GM12865 (cell line): Measurements from ENCODE around the gene PRELID1.
A peak's percentile ranks its signal among the peaks of the same experiment; 100 is the strongest.
"Not testable (repeated sequence)": the region's sequence is repeated elsewhere in the genome, so short reads cannot be mapped to it uniquely, and the experiment has no call there.

ENCODE experiments used
- DNase-seq: peaks from one replicate; pipeline ENCODE4 v3.0.0; 2010; ENCODE audit warnings: low read depth
- H3K4me3 ChIP-seq: 2 replicates; pipeline ENCODE4 v1.5.1; 2011; ENCODE audit warnings: mild to moderate bottlenecking, low read depth, low read length, control low read depth
- TF ChIP-seq, protein P1 (sequence below): IDR thresholded peaks from 2 replicates; pipeline ENCODE4 v1.5.1; 2011; ENCODE audit warnings: low read length, control low read depth, low read depth, inconsistent platforms; ENCODE audit not compliant: insufficient read depth; ENCODE audit errors: missing control alignments

Gene PRELID1

DNA sequence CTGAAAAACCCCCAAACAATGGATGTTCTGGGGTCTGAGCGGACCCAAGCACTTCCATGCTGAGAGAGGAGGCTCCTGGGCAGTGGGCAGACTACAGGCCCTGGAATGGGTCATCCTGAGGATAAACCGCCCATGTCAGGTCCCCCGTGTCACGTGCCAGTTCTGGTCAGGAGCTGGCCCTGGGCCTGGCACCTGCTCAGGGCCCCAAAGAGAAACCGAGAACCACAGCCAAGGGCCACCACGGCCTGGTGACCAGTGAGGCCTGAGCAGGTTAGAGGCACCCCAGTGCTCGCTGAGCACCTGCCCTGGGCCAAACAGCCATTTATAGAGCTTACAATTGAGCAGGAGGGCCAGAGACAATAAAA, 32.1 kb downstream of the PRELID1 start:
- no peak overlapping the region for H3K4me3 ChIP-seq
- DNase-seq, result no peak
- TF ChIP-seq, protein P1, sequence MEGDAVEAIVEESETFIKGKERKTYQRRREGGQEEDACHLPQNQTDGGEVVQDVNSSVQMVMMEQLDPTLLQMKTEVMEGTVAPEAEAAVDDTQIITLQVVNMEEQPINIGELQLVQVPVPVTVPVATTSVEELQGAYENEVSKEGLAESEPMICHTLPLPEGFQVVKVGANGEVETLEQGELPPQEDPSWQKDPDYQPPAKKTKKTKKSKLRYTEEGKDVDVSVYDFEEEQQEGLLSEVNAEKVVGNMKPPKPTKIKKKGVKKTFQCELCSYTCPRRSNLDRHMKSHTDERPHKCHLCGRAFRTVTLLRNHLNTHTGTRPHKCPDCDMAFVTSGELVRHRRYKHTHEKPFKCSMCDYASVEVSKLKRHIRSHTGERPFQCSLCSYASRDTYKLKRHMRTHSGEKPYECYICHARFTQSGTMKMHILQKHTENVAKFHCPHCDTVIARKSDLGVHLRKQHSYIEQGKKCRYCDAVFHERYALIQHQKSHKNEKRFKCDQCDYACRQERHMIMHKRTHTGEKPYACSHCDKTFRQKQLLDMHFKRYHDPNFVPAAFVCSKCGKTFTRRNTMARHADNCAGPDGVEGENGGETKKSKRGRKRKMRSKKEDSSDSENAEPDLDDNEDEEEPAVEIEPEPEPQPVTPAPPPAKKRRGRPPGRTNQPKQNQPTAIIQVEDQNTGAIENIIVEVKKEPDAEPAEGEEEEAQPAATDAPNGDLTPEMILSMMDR, result no peak

DNA sequence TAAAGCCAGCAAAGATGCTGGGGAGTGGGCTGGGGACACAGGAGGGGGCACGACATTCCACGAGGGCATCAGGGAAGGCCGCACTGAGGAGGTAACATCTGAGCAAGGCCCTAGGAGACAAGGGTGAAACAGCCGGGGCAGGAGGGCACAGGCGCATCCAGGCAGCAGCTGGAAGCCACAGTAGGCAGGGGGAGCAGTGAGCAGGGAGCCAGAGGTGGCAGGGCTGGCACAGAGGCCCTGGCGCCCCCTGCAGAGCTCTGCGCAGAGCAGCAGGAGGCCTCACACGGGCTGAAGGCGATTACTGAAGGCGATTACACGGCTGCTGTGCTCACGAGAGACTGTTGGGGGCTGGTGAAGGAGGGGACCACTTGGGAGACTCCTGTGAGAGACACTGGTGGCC, 32.5 kb downstream of the PRELID1 start:
- DNase-seq, result no peak
- H3K4me3 ChIP-seq, result no peak overlapping the region
- TF ChIP-seq, protein P1, result peak; percentile 28

DNA sequence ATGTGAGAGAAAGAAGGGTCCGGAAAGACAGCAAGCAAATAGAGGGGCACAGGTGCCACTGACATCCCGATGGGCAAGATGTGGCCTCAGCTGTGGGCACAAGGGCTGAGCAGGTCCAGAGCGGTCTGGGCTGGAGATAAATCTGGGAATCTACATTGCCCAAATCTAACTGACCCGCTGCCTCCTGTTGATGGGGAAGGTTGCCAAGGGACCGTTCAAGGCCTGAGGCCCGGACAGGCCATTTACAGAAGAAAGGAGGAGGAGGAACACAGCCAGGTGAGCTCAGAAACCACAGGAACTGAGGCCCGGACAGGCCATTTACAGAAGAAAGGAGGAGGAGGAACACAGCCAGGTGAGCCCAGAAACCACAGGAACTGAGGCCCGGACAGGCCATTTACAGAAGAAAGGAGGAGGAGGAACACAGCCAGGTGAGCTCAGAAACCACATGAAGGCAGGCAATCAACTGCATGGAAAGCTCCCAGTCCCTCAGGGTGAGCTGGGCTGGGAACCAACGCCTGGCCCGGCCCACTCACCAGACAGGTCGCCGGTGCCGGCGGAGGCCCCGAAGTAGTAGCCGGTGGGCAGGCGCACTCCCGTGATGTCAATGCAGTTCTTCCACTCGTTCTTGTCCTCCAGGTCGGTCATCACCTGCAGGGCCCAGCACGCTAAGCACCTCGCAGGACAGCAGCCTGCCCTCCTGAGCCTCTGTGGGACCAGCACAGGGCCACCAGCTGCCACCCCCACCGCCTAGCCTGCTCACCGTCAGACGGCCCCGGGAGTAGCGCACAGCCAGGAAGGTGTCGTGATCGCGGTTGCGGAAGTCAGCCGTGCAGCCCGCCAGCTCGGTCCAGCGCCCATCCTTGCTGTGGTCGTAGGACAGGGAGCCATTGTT, 33.2 kb downstream of the PRELID1 start:
- DNase-seq, result no peak
- TF ChIP-seq, protein P1, result no peak
- no peak overlapping the region for H3K4me3 ChIP-seq

DNA sequence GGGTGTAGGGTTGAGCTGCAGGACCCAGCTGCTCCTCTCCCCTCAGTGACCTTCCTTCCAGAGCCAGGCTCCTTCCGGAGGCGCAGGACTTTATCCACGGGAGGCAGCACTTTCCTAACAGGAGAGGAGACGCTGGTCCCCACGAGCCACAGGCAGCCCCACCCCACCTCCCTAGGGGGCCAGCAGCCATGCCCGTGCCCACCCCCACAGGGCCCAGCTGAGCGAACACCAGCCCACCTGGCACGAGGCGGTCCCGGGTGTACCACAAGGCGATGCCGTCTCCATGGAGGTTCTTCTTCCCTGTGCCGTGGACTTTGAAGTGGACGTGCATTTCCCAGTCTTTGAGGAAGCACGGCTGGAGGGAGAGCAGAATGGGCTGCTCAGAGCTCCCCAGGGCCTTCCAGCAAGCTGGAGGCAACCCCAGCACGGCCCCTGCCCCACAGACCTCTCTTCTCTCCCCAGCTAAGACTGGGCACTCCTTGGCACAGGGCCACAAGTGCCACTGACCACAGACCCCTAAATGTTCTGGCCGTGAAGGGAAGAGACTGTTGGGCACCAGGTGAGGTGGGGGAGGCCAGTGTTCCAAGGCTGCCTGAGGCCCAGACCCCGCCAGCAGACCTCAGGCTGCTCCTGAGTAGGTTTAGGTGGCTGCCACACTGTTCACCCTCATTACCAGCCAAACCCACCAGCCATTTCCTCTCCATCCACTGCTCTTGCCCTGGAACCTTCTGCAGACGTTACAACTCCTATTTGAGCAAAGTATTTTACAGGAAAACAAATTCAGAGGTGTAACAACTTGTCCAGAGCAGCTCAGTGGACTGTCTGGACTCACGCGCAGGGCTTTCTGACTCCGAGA, 34.9 kb downstream of the PRELID1 start:
- H3K4me3 ChIP-seq, result no peak overlapping the region
- no peak for DNase-seq
- TF ChIP-seq, protein P1, result no peak

DNA sequence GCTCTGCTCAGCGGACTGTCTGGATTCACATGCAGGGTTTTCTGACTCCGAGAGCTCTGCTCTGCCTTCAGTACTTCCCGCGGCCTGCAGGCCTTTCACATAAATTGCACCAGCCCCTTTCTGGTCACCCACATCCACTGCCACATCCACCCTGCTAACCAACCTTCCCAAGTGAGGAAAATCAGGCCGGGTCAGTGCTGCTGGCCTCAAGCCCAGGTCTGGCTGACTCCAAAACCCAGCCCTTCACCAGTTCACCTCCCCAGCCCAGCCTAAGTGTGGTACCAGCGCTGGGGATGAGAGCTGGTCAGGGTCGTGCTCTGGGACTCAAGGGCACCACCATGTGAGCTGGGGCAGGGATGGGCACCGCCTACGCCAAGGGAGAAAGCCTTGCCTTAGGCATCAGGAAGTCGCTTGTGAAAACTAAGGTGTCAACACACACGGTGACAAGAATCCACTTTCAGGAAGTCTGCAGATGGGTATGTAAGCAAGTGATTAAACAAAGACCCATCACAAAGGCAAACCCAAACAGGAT, 35.6 kb downstream of the PRELID1 start:
- TF ChIP-seq, protein P1, result no peak
- no peak overlapping the region for H3K4me3 ChIP-seq
- DNase-seq, result no peak

DNA sequence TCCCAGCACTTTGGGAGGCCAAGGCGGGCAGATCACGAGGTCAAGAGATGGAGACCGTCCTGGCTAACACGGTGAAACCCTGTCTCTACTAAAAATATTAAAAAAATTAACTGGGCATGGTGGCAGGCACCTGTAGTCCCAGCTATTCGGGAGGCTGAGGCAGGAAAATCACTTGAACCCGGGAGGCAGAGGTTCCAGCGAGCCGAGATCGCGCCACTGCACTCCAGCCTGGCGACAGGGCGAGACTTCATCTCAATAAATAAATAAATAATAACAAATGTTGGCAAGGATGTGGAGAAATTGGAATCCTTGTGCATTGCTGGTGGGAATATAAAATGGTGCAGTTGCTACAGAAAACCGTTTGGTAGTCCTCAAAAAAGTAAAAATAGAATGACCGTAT, 39.4 kb downstream of the PRELID1 start:
- DNase-seq, H3K4me3 ChIP-seq: not testable (repeated sequence)

DNA sequence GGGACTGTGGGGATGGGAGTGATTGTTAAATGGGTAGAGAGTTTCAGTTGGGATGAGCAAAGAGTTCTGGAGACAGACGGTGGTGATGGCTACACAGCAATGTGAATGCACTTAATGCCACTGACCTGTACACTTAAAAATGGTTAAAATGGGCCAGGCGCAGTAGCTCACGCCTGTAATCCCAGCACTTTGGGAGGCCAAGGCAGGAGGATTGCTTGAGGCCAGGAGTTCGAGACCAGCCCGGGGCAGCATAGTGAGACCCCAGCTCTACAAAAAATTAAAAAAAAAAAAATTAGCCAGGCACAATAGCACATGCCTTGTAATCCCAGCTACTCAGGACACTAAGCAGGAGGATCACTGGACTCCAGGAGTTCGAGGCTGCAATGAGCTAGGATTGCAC, 40.2 kb downstream of the PRELID1 start:
- DNase-seq, result no peak
- H3K4me3 ChIP-seq, result no peak overlapping the region
- TF ChIP-seq, protein P1, result no peak
